GM12892 (cell line): Measurements from ENCODE around the gene KCNG2.

ENCODE experiments used
- POLR2A ChIP-seq: IDR thresholded peaks from 2 replicates; pipeline ENCODE4 v1.6.1; 2011; ENCODE audit warnings: low read depth, low read length, control low read depth
- POLR2AphosphoS5 ChIP-seq: IDR thresholded peaks from 2 replicates; pipeline ENCODE4 v1.6.1; 2011; ENCODE audit warnings: low read depth, low read length, control low read depth

GRCh38 chr18:79796016-79796415, 1.7 kb upstream of the KCNG2 start:
- no peak for TF ChIP-seq POLR2A
- no peak for TF ChIP-seq POLR2AphosphoS5
